Heart right ventricle (tissue), 16 donors: ENCODE results near the gene TPP1. TPM values are rescaled to one million over a fixed set of nuclear protein-coding genes. Genes with fewer than 3 reads are reported as not detected.

ENCODE experiments used
- ATAC-seq, 8 donors: fragments of 200-7000 bp; cut with Tn5 transposase; one replicate each; pipeline ENCODE4 v1.9.1; 2020; ENCODE audit warnings: mild to moderate bottlenecking in 8 of 8, moderate library complexity in 8 of 8, moderate number of reproducible peaks in 1 of 8
- DNase-seq, 2 donors: peaks; one replicate each; pipeline ENCODE4 v3.0.0-alpha.2; 2020
- H3K27ac ChIP-seq, 10 donors: fragments of 200-600 bp; sonication (generic) in 2 of 10; one replicate each; pipeline versions ENCODE4 v1.5.0 to v1.8.0; 2020 to 2022; ENCODE audit warnings: mild to moderate bottlenecking in 3 of 10
- H3K27me3 ChIP-seq, 7 donors: fragments of 200-600 bp; one replicate each; pipeline ENCODE4 v1.8.0; 2021 to 2022; ENCODE audit warnings: mild to moderate bottlenecking in 2 of 7
- H3K36me3 ChIP-seq, 9 donors: fragments of 200-600 bp; sonication (generic) in 1 of 9; one replicate each; pipeline versions ENCODE4 v1.5.0 to v1.8.0; 2020 to 2022; ENCODE audit warnings: mild to moderate bottlenecking in 2 of 9
- H3K4me1 ChIP-seq, 9 donors: fragments of 200-600 bp; sonication (generic) in 1 of 9; one replicate each; pipeline versions ENCODE4 v1.5.0 to v1.8.0; 2020 to 2022; ENCODE audit warnings: mild to moderate bottlenecking in 4 of 9
- H3K4me3 ChIP-seq, 10 donors: fragments of 200-600 bp; sonication (generic) in 2 of 10; one replicate each; pipeline versions ENCODE4 v1.5.0 to v1.8.0; 2020 to 2022; ENCODE audit warnings: mild to moderate bottlenecking in 7 of 10, moderate library complexity in 2 of 10
- H3K9me3 ChIP-seq, 11 donors: fragments of 200-600 bp in 10 of 11; sonication (generic) in 2 of 11; one replicate each; pipeline versions ENCODE4 v1.5.0 to v1.8.0; 2013 to 2022; ENCODE audit warnings: mild to moderate bottlenecking in 2 of 11, control low read depth in 1 of 11, moderate library complexity in 1 of 11
- CTCF ChIP-seq, 9 donors: fragments of 200-600 bp; sonication (generic) in 2 of 9; IDR thresholded peaks; one replicate each; pipeline versions ENCODE4 v1.5.0 to v1.8.0; 2021 to 2022; ENCODE audit warnings: antibody characterized with exemption in 9 of 9, mild to moderate bottlenecking in 5 of 9, moderate library complexity in 1 of 9
- WGBS, 2 donors: extraction: QIAGEN DNeasy Blood & Tissue Kit; methylation state at CpG; one replicate each; pipeline ENCODE4 v1.1.7; 2013; ENCODE audit warnings: inconsistent platforms in 1 of 2; 5-methylcytosine and 5-hydroxymethylcytosine counted together
- intact Hi-C, 10 donors: fragments of 100-400 bp; cut with DNase I; formaldehyde crosslinking; loops; one replicate each; pipeline versions ENCODE4 v1.11.1 to v1.14.2; 2022
- polyA plus RNA-seq, 2 donors: library from polyadenylated mRNA; stranded (reverse); fragments of 200-250 nt; gene quantifications; one replicate each; pipeline ENCODE4 v1.2.3, GENCODE V29; 2013
- total RNA-seq, 10 donors: library from RNA; stranded (reverse); fragmentation: NEBNext Ultra II Directional in 3 of 10; extraction: Animal tissue kit (Norgen Biotek cat#: 25700) in 3 of 10; gene quantifications; one replicate each; pipeline versions ENCODE4 v1.2.1 to v1.2.4, GENCODE V29; 2021 to 2023
- donor health status: Arrhythmogenic right ventricular cardiomyopathy.
- donor health status: ischemic (EF 13 %, LVEDD 7.1; RV severe dilation, severe dysfunction).
- donor health status: healthy with polysubstance abuse.
- donor health status: DM: no; HTN: yes; CAD: no.
- donor health status: DM: no; HTN: no; CAD: no.
- donor health status: ischemic (EF 25% LVEDD 6.9; RV normal size, moderate dysfunction).
- donor health status: ischemic (EF 25% LVEDD 5.7; RV mildly dilated, moderate dysfunction).
- donor health status: healthy.
- donor health status: DM: yes; HTN: yes; CAD: no.
- donor health status: Ischemic cardiomyopathy.
- donor health status: ischemic (EF 35%, LVEDD 5.7; RV mildly dilated, moderate dysfunction).
- donor health status: nonischemic (EF 11% LVEDD 7.7; RV severe dilation, severe dysfunction).
- donor health status: DM: yes; HTN: yes; CAD: no.
- donor health status: PGD.
- donor health status: ischemic (EF 29% LVEDD 5.4; RV normal size, mild dysfunction).
- donor health status: nonischemic (EF 23%, LVEDD 6.1; RV moderate dilation, normal function).

Gene TPP1
- total and polyA plus RNA-seq, 12 donors: 31.9 to 132 (median 66.2) TPM

GRCh38 chr11:6603287-6604080 lies 15.7 kb downstream of the TPP1 start, which contains the start of the genes ILK and RRP8:
TSS of gene ILK (plus strand) at chr11:6603774. CDS start at chr11:6604272, 498 bp downstream.
TSS of gene RRP8 (minus strand) at chr11:6603616. CDS start at chr11:6603502, 114 bp downstream.
- intact Hi-C loops: loop anchor here in 7 of 10 donors (1.0 to 10.0 kb wide), 9 partner anchors 56 to 121 kb away; partner anchors contain the start of genes MRPL17 (in 5 of the 7), ARFIP2 (in 2 of the 7) and TIMM10B (in 2 of the 7)
- 0 to 1% methylated on average over 68 to 72 of the region's 72 CpGs for WGBS, 2 donors
- peaks cover 15 to 80% (median 69%) of the 10 kb centered on the region in 9 donors for H3K4me1 ChIP-seq
- peak; percentile 85 to 94 (median 92) for ATAC-seq
- H3K36me3 ChIP-seq: peaks cover 0 to 51% (median 31%) of the 10 kb centered on the region in 9 donors
- peak; percentile 92 to 93 for DNase-seq
- peak within 1 kb of the TSS; percentile 63 to 97 (median 82) for H3K4me3 ChIP-seq
- H3K27ac ChIP-seq: peak within 1 kb of the TSS; percentile 93 to 99 (median 97)
- peak in 6 of 9 donors; percentile 13 to 64 (median 43) for TF ChIP-seq CTCF (IDR thresholded peaks at IDR 0.05)
- no peaks in the 10 kb centered on the region for H3K27me3 ChIP-seq
- H3K9me3 ChIP-seq: no peaks in the 10 kb centered on the region

GRCh38 chr11:6602096-6602940 lies 16.9 kb downstream of the TPP1 start:
- intact Hi-C loops: loop anchor here in 6 of 10 donors (1.0 to 10.0 kb wide), 9 partner anchors 29 to 120 kb away; partner anchors contain the start of genes MRPL17 (in 3 of the 6), ARFIP2 (in 2 of the 6) and TIMM10B (in 2 of the 6)
- no peaks in the 10 kb centered on the region for H3K9me3 ChIP-seq
- no peaks in the 10 kb centered on the region for H3K27me3 ChIP-seq
- TF ChIP-seq CTCF (IDR thresholded peaks at IDR 0.05): no peak
- peaks cover 0 to 51% (median 23%) of the 10 kb centered on the region in 9 donors for H3K36me3 ChIP-seq
- H3K27ac ChIP-seq: peak overlapping the region in 9 of 10 donors; percentile 93 to 99 (median 98)
- H3K4me1 ChIP-seq: peaks cover 9 to 80% (median 62%) of the 10 kb centered on the region in 9 donors
- ATAC-seq (no peak), DNase-seq (peak in 1 of 2 donors; percentile 2)
- 53 to 54% methylated on average over 7 of the region's 7 CpGs for WGBS, 2 donors
- peak overlapping the region; percentile 63 to 97 (median 82) for H3K4me3 ChIP-seq

- DNase-seq (peak in 1 of 2 donors; percentile 1), ATAC-seq (no peak)
- H3K4me1 ChIP-seq: peaks cover 9 to 82% (median 65%) of the 10 kb centered on the region in 9 donors
- H3K4me3 ChIP-seq: no peak overlapping the region
- TF ChIP-seq CTCF (IDR thresholded peaks at IDR 0.05): no peak
- no peaks in the 10 kb centered on the region for H3K27me3 ChIP-seq
- H3K27ac ChIP-seq: peak overlapping the region in 1 of 10 donors; percentile 12
- peaks cover 0 to 63% (median 23%) of the 10 kb centered on the region in 9 donors for H3K36me3 ChIP-seq
- H3K9me3 ChIP-seq: no peaks in the 10 kb centered on the region
- intact Hi-C loops: loop anchor here in 5 of 10 donors (5.0 to 10.0 kb wide), 7 partner anchors 54 to 119 kb away; partner anchors contain the start of genes ARFIP2 (in 2 of the 5), TIMM10B (in 2 of the 5) and MRPL17 (in 1 of the 5)
- WGBS, 2 donors: 96 to 98% methylated on average over 13 of the region's 13 CpGs
Observed at GRCh38 chr11:6601041-6601461, 18.2 kb downstream of the TPP1 start.
